GM21515 (cell line): Measurements from ENCODE around the gene TBC1D10B.
"Not testable (repeated sequence)": the region's sequence is repeated elsewhere in the genome, so short reads cannot be mapped to it uniquely, and the experiment has no call there.

Experiments used
- ATAC-seq: cut with Tn5 transposase; IDR thresholded peaks from one replicate; pipeline ENCODE4 v1.9.1; 2021; ENCODE audit not compliant: unreplicated experiment

Gene TBC1D10B

DNA sequence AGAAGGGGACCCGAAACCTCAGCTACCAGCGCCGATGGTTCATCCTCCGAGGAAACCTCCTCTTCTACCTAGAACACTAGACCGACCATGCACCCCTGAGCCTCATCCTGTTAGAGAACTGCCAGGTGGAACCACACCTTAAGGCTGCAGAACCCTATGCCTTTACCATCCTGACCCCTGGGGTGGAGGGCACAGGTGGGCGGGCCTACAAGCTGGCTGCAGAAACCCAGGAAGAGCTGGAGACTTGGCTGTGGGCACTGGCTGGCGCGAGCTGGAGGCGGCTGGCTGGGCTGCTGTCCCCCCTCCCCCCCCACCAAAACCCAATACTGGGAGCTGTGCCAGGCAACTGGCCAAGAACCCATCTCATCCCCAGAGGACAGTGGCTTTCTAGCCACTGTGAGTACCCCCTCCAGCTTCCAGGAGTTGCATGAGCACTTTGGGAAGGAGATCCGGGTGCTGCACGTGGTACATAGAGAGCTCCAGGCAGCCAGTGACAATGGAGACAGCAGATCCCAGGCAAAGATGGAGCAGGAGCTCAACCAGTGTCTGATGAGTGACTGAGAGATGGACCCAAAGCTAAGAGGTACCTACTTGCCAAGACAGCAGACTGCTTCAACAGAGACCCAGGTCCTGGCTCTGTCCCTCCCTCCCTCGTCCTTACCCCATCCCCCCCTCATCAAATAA lies 13.8 kb downstream of the TBC1D10B start:
- no peak for ATAC-seq

GRCh38 chr16:30355954-30356308 lies 14.4 kb downstream of the TBC1D10B start:
- no peak for ATAC-seq

GRCh38 chr16:30355144-30355953 lies 14.9 kb downstream of the TBC1D10B start, which contains the start of gene CD2BP2:
CD2BP2 (minus strand) TSS chr16:30355308; CDS start chr16:30354681, 627 bp downstream.
- ATAC-seq: peak; percentile 48

- ATAC-seq: peak; percentile 16
Observed at GRCh38 chr16:30354423-30355143, 15.7 kb downstream of the TBC1D10B start.

- no peak for ATAC-seq
Observed at GRCh38 chr16:30353438-30354129, 16.7 kb downstream of the TBC1D10B start.

- no peak for ATAC-seq
Observed at GRCh38 chr16:30352488-30353401, 17.5 kb downstream of the TBC1D10B start.

DNA sequence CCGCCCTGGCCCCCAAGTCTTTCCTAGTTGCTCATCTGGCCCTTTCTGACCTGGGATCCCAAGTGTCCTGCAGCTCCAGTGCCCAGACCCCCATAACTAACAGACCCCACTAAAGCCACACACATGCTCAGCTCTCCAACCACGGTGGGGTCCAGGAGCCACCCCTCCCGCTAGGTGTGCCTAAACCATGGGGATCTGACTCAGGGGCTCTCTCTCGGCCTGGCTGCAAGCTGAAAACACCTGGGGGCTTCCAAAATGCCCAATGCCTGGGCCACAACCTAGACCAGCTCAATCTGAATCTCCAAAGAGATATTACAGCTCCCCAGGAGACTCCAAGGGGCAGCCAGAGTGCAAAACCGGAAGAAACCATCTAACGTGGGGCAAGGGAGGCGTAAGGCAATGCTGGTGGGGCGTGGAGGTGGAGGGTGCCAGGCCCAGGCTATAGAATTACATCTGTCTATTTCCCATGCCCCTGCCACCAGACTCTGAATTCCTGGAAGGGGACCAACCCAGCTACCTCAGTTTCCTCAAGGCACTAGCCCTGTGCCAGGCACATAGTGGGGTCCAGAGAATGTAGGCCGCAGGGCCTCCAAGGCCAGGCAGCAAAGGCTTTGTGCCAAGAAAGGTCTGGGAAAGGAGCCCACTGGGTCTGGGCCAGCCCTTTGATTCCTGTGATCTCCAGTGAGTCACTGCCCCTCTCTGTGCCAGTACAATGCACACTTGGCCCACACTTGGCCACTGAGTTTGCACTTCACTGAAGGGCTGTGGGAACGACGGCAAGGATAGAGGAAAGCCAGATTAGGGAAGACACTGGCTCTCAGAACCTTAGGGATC lies 18.5 kb downstream of the TBC1D10B start:
- ATAC-seq: no peak

GRCh38 chr16:30351001-30351441 lies 19.3 kb downstream of the TBC1D10B start:
- ATAC-seq: no peak

DNA sequence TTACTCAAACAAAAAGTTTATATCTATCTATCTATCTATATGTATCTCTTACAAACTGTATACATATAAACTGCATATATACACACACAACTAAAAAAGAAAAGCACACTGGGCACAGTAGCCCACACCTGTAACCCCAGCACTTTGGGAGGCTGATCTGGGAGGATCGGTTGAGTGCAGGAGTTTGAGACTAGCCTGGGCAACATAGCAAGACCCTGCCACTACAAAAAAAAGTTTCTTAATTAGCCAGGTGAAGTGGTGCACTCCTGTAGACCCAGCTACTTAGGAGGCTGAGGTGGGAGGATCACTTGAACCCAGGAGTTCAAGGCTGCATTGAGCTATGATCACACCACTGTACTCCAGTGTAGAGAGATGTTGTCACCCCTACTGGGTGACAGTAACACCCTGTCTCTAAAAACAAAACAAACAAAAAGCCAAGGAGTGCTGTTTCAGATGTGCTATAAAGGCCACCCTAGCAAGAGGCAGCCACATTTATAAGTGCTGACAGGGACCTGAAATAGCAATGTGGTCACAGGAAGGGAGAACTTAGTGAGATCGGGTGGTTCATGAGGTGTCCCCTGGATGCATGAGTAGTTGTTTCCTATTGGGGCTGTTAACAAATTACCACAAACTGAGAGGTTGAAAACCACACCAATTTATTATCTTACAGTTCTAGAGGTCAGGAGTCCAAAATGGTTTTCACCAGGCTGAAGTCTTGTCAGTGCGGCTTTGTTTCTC lies 20.0 kb downstream of the TBC1D10B start:
- no peak for ATAC-seq

GRCh38 chr16:30349675-30350074 lies 20.6 kb downstream of the TBC1D10B start:
- ATAC-seq: no peak

DNA sequence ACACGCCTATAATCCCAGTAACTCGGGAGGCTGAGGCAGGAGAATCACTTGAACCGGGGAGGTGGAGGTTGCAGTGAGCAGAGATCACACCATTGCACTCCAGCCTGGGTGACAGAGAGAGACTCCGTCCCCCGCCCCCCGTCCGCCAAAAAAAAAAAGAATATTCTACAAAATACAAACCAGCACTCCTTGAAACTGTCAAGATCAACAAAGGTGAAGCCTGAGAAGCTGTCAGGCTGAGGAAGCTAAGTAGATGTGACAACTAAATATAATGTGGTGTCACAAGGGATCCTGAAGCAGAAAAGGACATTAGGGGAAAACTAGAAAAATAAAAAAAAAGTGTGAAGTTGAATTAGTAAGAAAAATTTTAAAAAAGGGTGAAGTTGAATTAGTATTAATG lies 21.4 kb downstream of the TBC1D10B start:
- no peak for ATAC-seq

GRCh38 chr16:30348113-30348512 lies 22.2 kb downstream of the TBC1D10B start:
- no peak for ATAC-seq

GRCh38 chr16:30346286-30346685 lies 24.0 kb downstream of the TBC1D10B start:
- ATAC-seq: no peak

- not testable (repeated sequence) for ATAC-seq
Observed at GRCh38 chr16:30343491-30343820, 26.8 kb downstream of the TBC1D10B start.

DNA sequence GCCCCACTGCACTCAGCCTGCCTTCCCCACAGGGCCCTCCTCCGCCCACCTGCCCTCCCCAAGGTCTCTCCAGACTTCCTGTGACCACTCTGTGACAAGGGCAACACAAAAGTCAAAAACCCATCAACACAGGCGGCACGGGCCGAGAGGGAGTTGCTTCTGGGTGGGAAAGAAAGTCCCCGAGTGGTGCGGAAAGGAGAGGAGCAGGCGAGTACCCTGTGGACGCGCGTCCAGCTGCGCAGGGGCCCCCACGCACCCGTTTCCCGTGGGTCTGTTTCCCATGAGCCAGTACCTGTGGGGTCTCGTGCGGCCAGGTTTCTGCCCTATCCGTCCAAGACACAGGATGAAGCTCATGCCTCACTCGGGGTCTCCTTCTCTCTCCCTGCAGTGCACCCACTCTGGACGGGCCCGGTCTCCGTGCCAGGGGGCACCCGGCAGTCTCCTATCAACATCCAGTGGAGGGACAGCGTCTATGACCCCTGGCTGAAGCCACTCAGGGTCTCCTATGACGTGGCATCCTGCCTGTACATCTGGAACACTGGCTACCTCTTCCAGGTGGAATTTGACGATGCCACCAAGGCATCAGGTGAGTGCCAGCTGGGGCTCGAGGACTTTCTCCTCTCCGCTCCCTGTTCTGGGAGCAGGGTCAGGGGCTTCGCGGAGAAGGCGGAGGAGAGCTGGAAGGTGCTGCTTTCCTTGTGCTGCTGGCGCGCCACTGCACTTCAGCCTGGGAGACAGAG lies 27.4 kb downstream of the TBC1D10B start:
- ATAC-seq: no peak

DNA sequence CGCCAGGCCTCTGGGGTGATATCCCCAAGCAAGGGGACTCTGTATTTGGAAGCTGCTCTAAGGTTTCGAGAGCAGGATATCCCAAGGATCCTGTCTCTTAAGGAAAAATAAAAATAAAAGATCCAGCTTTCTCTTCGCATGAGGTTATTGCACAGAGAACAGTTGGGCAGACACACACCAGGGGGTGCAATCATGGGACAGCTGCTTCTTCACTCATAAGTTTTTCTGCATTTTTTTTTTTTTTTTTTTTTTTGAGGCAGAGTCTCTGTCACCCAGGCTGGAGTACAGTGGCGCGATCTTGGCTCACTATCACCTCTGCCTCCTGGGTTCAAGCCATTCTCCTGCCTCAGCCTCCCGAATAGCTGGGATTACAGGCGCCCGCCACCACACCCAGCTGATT lies 28.3 kb downstream of the TBC1D10B start:
- ATAC-seq: not testable (repeated sequence)

DNA sequence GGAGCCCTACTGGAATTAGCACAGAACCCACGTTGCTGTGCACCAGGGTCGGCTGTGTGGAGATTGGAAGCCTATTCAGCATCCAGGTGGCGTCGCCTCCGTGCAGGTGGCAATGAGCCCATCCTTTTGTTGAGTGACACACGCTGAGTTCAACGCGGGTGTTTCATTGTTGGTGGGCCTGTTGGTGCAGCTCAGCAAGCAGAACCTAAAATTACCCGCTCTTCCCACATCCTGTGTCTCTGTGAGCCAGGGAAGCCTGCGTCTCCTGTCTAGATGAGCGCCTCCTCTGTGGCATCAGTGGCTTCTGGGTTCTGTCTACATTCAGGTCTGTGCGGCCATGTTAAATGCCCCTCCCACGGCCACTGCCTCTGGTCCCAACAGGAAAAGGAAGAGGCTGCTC lies 29.7 kb downstream of the TBC1D10B start:
- ATAC-seq: no peak

- not testable (repeated sequence) for ATAC-seq
Observed at GRCh38 chr16:30338715-30339114, 31.6 kb downstream of the TBC1D10B start.
